Measurements from ENCODE around the gene ACOD1.
"Not testable (repeated sequence)": the region's sequence is repeated elsewhere in the genome, so short reads cannot be mapped to it uniquely, and the experiment has no call there.

Gene ACOD1

DNA sequence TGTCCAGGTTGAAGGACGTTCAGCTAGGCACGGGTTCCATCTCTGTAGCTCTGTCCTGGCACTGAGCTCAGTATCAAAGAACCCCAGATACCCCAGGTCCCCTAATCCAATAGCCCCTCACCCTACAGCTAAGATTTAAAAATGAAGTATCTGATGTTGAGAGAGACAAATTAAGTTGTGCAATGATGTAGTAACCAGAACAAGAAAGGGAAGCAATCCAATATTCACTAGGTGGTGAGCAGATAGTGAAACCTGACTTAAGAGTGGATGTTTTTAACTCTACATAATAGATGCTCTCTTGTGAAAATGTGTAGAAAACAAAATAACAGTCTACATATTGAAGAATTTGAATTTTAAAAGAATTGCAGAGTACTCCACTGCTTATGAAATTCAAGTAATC, 1.8 kb downstream of the ACOD1 start:
- H3K4me3 ChIP-seq (ENCODE audit: control insufficient read depth, low read depth, low read length): no peak overlapping the region
- no peak for DNase-seq (ENCODE audit: low read depth)
- TF ChIP-seq, protein P1, sequence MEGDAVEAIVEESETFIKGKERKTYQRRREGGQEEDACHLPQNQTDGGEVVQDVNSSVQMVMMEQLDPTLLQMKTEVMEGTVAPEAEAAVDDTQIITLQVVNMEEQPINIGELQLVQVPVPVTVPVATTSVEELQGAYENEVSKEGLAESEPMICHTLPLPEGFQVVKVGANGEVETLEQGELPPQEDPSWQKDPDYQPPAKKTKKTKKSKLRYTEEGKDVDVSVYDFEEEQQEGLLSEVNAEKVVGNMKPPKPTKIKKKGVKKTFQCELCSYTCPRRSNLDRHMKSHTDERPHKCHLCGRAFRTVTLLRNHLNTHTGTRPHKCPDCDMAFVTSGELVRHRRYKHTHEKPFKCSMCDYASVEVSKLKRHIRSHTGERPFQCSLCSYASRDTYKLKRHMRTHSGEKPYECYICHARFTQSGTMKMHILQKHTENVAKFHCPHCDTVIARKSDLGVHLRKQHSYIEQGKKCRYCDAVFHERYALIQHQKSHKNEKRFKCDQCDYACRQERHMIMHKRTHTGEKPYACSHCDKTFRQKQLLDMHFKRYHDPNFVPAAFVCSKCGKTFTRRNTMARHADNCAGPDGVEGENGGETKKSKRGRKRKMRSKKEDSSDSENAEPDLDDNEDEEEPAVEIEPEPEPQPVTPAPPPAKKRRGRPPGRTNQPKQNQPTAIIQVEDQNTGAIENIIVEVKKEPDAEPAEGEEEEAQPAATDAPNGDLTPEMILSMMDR (conservative IDR thresholded peaks at IDR 0.05; ENCODE audit: control insufficient read depth, insufficient read depth, low read depth, low read length): no peak

DNA sequence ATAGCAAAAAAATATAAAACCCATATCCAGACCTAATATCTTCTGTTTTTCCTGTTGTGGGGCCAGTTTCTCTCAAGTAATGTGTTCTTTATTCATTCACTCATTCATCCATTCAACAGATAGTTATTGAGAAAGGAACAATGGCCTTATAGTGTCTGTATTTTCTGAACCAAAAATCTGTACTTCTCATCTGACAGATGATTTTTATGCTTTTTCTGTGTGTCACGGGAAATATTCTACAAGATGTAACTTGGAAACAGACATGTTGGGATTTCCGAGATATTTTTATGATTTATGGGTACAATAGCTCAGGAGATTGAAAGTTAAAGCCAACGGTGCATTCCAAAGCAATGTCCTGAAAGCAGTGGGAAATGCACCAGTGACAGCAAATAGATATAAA, 5.7 kb downstream of the ACOD1 start:
- no peak overlapping the region for H3K4me3 ChIP-seq (ENCODE audit: control insufficient read depth, low read depth, low read length)
- no peak for DNase-seq (ENCODE audit: low read depth)
- TF ChIP-seq, protein P1 (conservative IDR thresholded peaks at IDR 0.05; ENCODE audit: control insufficient read depth, insufficient read depth, low read depth, low read length): no peak

DNA sequence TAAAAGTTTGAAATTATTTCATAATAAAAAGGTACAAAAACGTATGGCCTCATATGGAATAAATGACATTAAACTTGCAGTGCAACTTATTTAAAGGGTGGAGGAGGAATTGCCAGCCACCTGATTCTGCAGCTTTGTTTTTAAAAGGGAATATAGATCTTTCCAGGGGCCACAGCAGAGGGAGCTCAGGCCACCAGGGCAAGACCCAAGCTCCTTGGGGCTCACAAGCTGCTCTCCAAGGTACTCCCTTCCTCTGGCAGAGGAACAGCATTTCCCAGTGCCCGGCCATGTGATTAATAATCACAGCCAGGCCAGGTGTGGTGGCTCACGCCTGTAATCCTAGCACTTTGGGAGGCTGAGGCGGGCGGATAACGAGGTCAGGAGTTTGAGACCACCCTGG, 6.2 kb downstream of the ACOD1 start:
- TF ChIP-seq, protein P1 (conservative IDR thresholded peaks at IDR 0.05; ENCODE audit: control insufficient read depth, insufficient read depth, low read depth, low read length): no peak
- no peak for DNase-seq (ENCODE audit: low read depth)
- no peak overlapping the region for H3K4me3 ChIP-seq (ENCODE audit: control insufficient read depth, low read depth, low read length)

DNA sequence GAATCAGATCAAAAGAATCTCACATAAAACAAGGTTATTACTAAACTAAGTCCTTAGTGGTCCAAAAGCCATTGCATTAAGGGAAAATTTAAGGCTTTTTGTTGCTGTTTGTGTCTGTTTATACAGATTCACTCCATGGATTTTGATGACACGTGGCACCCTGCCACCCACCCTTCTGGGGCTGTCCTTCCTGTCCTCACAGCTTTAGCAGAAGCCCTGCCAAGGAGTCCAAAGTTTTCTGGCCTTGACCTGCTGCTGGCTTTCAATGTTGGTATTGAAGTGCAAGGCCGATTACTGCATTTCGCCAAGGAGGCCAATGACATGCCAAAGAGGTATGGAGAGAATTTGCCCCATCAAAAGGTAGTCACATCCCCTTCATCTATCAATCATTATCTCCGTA, 6.9 kb downstream of the ACOD1 start:
- TF ChIP-seq, protein P1 (conservative IDR thresholded peaks at IDR 0.05; ENCODE audit: control insufficient read depth, insufficient read depth, low read depth, low read length): no peak
- no peak overlapping the region for H3K4me3 ChIP-seq (ENCODE audit: control insufficient read depth, low read depth, low read length)

DNA sequence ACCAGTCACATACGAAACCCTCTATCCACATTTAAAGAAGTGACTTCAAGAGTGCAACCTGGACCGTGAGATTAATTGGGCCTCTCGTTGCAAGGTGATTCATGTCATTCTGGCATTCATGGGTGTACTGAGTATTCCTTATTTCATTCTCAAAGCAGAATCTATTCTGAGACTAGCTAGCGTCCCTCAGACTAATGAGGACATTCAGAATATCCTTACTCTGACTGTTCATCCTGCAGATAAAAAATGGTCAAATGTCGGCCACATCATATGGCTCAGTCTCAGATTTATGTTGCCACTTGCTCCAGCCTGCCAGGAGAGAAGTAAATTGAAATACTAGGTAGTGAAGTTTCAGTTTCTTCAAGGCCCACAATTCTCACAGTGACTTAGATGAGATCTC, 7.3 kb downstream of the ACOD1 start:
- TF ChIP-seq, protein P1 (conservative IDR thresholded peaks at IDR 0.05; ENCODE audit: control insufficient read depth, insufficient read depth, low read depth, low read length): no peak
- H3K4me3 ChIP-seq (ENCODE audit: control insufficient read depth, low read depth, low read length): no peak overlapping the region
- no peak for DNase-seq (ENCODE audit: low read depth)

More for the DNA sequence above, 6.9 kb downstream of the ACOD1 start:
- DNase-seq (ENCODE audit: low read depth): no peak

DNA sequence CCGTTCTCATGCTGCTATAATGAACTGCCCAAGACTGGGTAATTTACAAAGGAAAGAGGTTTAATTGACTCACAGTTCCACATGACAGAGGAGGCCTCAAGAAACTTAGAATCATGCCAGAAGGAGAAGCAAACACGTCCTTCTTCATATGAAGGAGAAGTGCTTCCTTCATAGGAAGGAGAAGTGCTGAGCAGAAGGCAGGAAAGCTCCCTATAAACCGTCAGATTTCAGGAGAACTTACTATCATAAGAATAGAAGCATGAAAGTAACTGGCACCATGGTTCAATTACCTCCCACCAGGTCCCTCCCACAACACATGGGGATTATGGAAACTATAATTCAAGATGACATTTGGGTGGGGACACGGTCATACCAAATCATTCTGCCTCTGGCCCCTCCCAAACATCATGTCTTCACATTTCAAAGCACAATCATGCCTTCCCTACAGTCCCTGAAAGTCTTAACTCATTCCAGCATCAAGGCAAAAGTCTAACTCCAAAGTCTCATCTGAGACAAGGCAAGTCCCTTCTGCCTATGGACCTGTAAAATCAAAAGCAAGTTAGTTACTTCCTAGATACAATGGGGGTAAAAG, 10.6 kb downstream of the ACOD1 start:
- DNase-seq (ENCODE audit: low read depth): no peak
- no peak overlapping the region for H3K4me3 ChIP-seq (ENCODE audit: control insufficient read depth, low read depth, low read length)
- TF ChIP-seq, protein P1 (conservative IDR thresholded peaks at IDR 0.05; ENCODE audit: control insufficient read depth, insufficient read depth, low read depth, low read length): no peak

DNA sequence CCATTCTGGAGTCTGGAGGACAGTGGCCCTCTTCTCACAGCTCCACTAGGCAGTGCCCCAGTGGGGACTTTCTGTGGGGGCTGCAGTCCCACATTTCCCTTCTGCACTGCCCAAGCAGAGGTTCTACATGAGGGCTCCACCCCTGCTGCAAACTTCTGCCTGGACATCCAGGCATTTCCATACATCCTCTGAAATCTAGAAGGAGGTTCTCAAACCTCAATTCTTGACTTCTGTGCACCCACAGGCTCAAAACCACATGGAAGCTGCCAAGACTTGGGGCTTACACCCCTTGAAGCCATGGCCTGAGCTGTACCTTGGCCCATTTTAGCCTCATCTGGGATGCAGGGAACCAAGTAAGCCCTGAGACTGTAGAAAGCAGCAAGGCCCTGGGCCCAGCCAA, 11.4 kb downstream of the ACOD1 start:
- H3K4me3 ChIP-seq (ENCODE audit: control insufficient read depth, low read depth, low read length); DNase-seq (ENCODE audit: low read depth): not testable (repeated sequence)

Data from fibroblast of mammary gland (primary cell).